ENCODE measurements around the gene FAS.

The FAS gene

DNA sequence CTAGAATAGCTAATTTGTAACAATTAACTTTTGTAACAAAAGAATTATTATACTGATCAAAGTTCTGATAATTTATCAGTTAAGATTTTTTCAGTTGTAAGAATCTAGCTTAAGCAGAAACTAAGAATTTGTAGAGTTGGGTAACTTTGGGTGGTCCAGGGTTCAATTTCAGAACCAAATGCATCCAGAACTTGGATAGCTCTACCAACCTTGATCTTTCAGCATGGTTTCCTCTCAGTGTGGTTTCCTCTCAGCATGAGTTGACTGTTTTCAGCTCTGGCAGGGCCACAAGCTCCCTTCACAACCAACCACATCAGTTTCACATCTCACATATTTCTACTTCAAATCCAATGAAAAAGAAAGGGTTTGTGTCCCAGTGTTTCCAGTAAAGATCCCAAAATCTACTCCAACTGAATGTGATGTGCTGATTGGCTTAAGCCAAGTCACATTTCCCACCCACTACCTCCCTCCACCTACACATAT is 3.3 kb upstream of the FAS start:
- no peaks in the 10 kb centered on the region for H3K27me3 ChIP-seq (ENCODE audit: low read depth, low read length)
- H3K4me1 ChIP-seq (ENCODE audit: low read length): peaks cover 17% of the 10 kb centered on the region
- H3K4me2 ChIP-seq (ENCODE audit: low read length): no peak overlapping the region
- no peaks in the 10 kb centered on the region for H3K9me3 ChIP-seq (ENCODE audit: insufficient read depth, low read length)
- H2AFZ ChIP-seq (ENCODE audit: low read depth, low read length): no peak overlapping the region
- H4K20me1 ChIP-seq (ENCODE audit: insufficient read depth, low read length): no peaks in the 10 kb centered on the region
- no peak overlapping the region for H3K4me3 ChIP-seq (ENCODE audit: low read length)
- TF ChIP-seq EZH2phosphoT487 (IDR thresholded peaks at IDR 0.05; ENCODE audit: low read depth) (no peak), CTCF (IDR thresholded peaks at IDR 0.05; ENCODE audit: low read depth, low read length) (no peak)
- no peaks in the 10 kb centered on the region for H3K36me3 ChIP-seq (replicated peaks; ENCODE audit: low read depth, low read length)
- no peak overlapping the region for H3K9ac ChIP-seq (ENCODE audit: low read length)
- no peak overlapping the region for H3K27ac ChIP-seq (ENCODE audit: low read length)
- peaks cover 10% of the 10 kb centered on the region for H3K79me2 ChIP-seq (ENCODE audit: low read length)

DNA sequence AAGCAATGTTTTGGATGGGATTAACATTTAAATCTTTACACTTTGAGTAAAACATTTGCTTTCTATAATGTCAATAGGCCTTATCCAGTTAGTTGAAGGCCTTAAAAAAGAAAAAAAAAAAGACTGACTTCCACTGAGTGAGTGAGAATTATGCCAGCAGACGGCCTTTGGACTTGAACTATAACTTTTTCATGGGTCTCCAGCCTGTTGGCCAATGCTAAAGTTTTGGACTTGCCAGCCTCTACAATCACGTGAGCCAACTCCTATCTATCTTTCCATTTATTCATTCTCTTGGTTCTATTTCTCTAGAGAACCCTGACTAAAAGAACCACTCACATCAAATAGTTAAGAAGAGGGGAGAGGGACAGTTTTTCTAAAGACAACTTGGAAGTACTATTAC is 2.8 kb upstream of the FAS start:
- Histone ChIP-seq H3K79me2 (ENCODE audit: low read length) (peaks cover 15% of the 10 kb centered on the region), H3K4me3 (ENCODE audit: low read length) (no peak overlapping the region), H2AFZ (ENCODE audit: low read depth, low read length) (no peak overlapping the region), H3K4me1 (ENCODE audit: low read length) (peaks cover 21% of the 10 kb centered on the region), H3K4me2 (ENCODE audit: low read length) (no peak overlapping the region), H4K20me1 (ENCODE audit: insufficient read depth, low read length) (no peaks in the 10 kb centered on the region), H3K36me3 (replicated peaks; ENCODE audit: low read depth, low read length) (no peaks in the 10 kb centered on the region), H3K9me3 (ENCODE audit: insufficient read depth, low read length) (no peaks in the 10 kb centered on the region), H3K9ac (ENCODE audit: low read length) (no peak overlapping the region), H3K27me3 (ENCODE audit: low read depth, low read length) (no peaks in the 10 kb centered on the region), H3K27ac (ENCODE audit: low read length) (no peak overlapping the region)
- TF ChIP-seq EZH2phosphoT487 (IDR thresholded peaks at IDR 0.05; ENCODE audit: low read depth): no peak

DNA sequence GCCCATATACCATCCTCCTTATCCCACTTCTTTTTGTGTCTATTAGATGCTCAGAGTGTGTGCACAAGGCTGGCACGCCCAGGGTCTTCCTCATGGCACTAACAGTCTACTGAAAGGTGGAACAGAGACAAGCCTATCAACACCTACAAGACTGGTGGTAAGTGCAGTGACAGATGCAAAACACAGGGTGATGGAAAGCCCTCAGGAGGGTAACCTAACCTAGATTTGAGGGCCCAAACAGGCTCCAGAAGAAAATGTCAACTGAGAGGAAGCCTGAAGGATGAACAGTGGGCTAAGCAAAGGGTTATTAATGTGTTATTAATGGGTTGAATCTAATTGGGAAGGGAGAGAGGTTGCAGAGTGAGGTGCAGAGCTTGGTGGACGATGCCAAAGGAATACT is 1.2 kb upstream of the FAS start:
- H3K4me1 ChIP-seq (ENCODE audit: low read length): peaks cover 37% of the 10 kb centered on the region
- no peak overlapping the region for H2AFZ ChIP-seq (ENCODE audit: low read depth, low read length)
- no peaks in the 10 kb centered on the region for H3K36me3 ChIP-seq (replicated peaks; ENCODE audit: low read depth, low read length)
- peaks cover 29% of the 10 kb centered on the region for H3K79me2 ChIP-seq (ENCODE audit: low read length)
- H3K27me3 ChIP-seq (ENCODE audit: low read depth, low read length): no peaks in the 10 kb centered on the region
- H3K4me2 ChIP-seq (ENCODE audit: low read length): peak overlapping the region; percentile 89
- H3K9me3 ChIP-seq (ENCODE audit: insufficient read depth, low read length): no peaks in the 10 kb centered on the region
- peak overlapping the region; percentile 96; the same call in 1 of the 2 replicates for H3K4me3 ChIP-seq (ENCODE audit: low read length)
- no peaks in the 10 kb centered on the region for H4K20me1 ChIP-seq (ENCODE audit: insufficient read depth, low read length)
- TF ChIP-seq CTCF (IDR thresholded peaks at IDR 0.05; ENCODE audit: low read depth, low read length) (no peak), EZH2phosphoT487 (IDR thresholded peaks at IDR 0.05; ENCODE audit: low read depth) (no peak)
- H3K9ac ChIP-seq (ENCODE audit: low read length): no peak overlapping the region
- H3K27ac ChIP-seq (ENCODE audit: low read length): no peak overlapping the region

GRCh38 chr10:88989824-88990383 is 694 bp upstream of the FAS start:
- Histone ChIP-seq H3K27ac (ENCODE audit: low read length) (0 out of 2 replicates have a peak overlapping the region, but pooled peaks have one; percentile 14), H3K36me3 (replicated peaks; ENCODE audit: low read depth, low read length) (no peaks in the 10 kb centered on the region), H3K4me1 (ENCODE audit: low read length) (peaks cover 38% of the 10 kb centered on the region), H3K9ac (ENCODE audit: low read length) (peak overlapping the region; percentile 87; the same call in 1 of the 2 replicates), H3K79me2 (ENCODE audit: low read length) (peaks cover 30% of the 10 kb centered on the region), H3K4me3 (ENCODE audit: low read length) (peak overlapping the region; percentile 96), H3K4me2 (ENCODE audit: low read length) (peak overlapping the region; percentile 89), H2AFZ (ENCODE audit: low read depth, low read length) (no peak overlapping the region), H3K9me3 (ENCODE audit: insufficient read depth, low read length) (no peaks in the 10 kb centered on the region), H3K27me3 (ENCODE audit: low read depth, low read length) (no peaks in the 10 kb centered on the region), H4K20me1 (ENCODE audit: insufficient read depth, low read length) (no peaks in the 10 kb centered on the region)
- no peak for TF ChIP-seq EZH2phosphoT487 (IDR thresholded peaks at IDR 0.05; ENCODE audit: low read depth)
- TF ChIP-seq CTCF (IDR thresholded peaks at IDR 0.05; ENCODE audit: low read depth, low read length): no peak
